SK-N-SH treated with all-trans-retinoic acid at 6 μM for 48 hours (cell line): ENCODE data around the gene PCGF5.

Source experiments
- ARNTL ChIP-seq: fragments of 450-650 bp; formaldehyde crosslinking; IDR thresholded peaks from 2 replicates; pipeline ENCODE4 v1.5.0; 2020; ENCODE audit warnings: low read depth, mild to moderate bottlenecking, moderate library complexity, borderline replicate concordance
- CREB5 ChIP-seq: fragments of 250-450 bp; sonication (Bioruptor Pico); IDR thresholded peaks from 2 replicates; pipeline ENCODE4 v1.5.1; 2020; ENCODE audit warnings: low read depth, mild to moderate bottlenecking, moderate library complexity
- ESRRG ChIP-seq: fragments of 250-450 bp; sonication (Bioruptor Pico); IDR thresholded peaks from 2 replicates; pipeline ENCODE4 v1.6.1; 2021; ENCODE audit warnings: mild to moderate bottlenecking
- PATZ1 ChIP-seq: fragments of 250-450 bp; sonication (Bioruptor Pico); IDR thresholded peaks from 2 replicates; pipeline ENCODE4 v1.8.0; 2020; ENCODE audit warnings: mild to moderate bottlenecking, moderate library complexity, borderline replicate concordance
- RARB ChIP-seq: fragments of 250-450 bp; sonication (Bioruptor Pico); IDR thresholded peaks from 2 replicates; pipeline ENCODE4 v1.8.0; 2021; ENCODE audit warnings: mild to moderate bottlenecking, moderate library complexity
- TCF4 ChIP-seq: fragments of 250-450 bp; sonication (Bioruptor Pico); IDR thresholded peaks from 2 replicates; pipeline ENCODE4 v1.8.0; 2021; ENCODE audit warnings: mild to moderate bottlenecking, moderate library complexity, borderline replicate concordance
- ZC3H10 ChIP-seq: fragments of 250-450 bp; sonication (Bioruptor Pico); IDR thresholded peaks from 2 replicates; pipeline ENCODE4 v1.5.1; 2021; ENCODE audit warnings: mild to moderate bottlenecking, moderate library complexity
- ZFP3 ChIP-seq: fragments of 250-450 bp; sonication (Bioruptor Pico); IDR thresholded peaks from 2 replicates; pipeline ENCODE4 v1.5.0; 2020; ENCODE audit warnings: mild to moderate bottlenecking, moderate library complexity
- ZFP30 ChIP-seq: fragments of 450-650 bp; formaldehyde crosslinking; IDR thresholded peaks from 2 replicates; pipeline ENCODE4 v1.5.0; 2022; ENCODE audit warnings: mild to moderate bottlenecking, moderate library complexity
- ZNF565 ChIP-seq: fragments of 450-650 bp; formaldehyde crosslinking; conservative IDR thresholded peaks from 2 replicates; pipeline ENCODE4 v1.5.0; 2020; ENCODE audit warnings: low read depth, mild to moderate bottlenecking, moderate library complexity
- ZNF8 ChIP-seq: fragments of 450-650 bp; formaldehyde crosslinking; IDR thresholded peaks from 2 replicates; pipeline ENCODE4 v1.5.0; 2020; ENCODE audit warnings: mild to moderate bottlenecking, moderate library complexity

GRCh38 chr10:91299999-91300575 is 79.6 kb downstream of the PCGF5 start:
- TF ChIP-seq ZFP30, result no peak
- TF ChIP-seq RARB (CRISPR knock-in tag), result no peak
- no peak for TF ChIP-seq ESRRG (CRISPR knock-in tag)
- TF ChIP-seq ZNF565 (CRISPR knock-in tag), result no peak
- TF ChIP-seq CREB5, result no peak
- TF ChIP-seq PATZ1 (CRISPR knock-in tag), result no peak
- TF ChIP-seq ZC3H10 (CRISPR knock-in tag), result no peak
- TF ChIP-seq ARNTL (CRISPR knock-in tag), result no peak
- TF ChIP-seq ZFP3 (CRISPR knock-in tag), result no peak
- no peak for TF ChIP-seq ZNF8 (CRISPR knock-in tag)
- no peak for TF ChIP-seq TCF4 (CRISPR knock-in tag)
